Effector memory CD8-positive, alpha-beta T cell (primary cell): Measurements from ENCODE around the gene TCF12.

Source experiments
- ATAC-seq: fragments of 150-1000 bp; cut with Tn5 transposase; replicated peaks from 2 replicates; pipeline ENCODE4 v1.10.0; 2021; ENCODE audit warnings: mild to moderate bottlenecking, moderate library complexity
- DNase-seq, 3 experiments: peaks; one replicate each; pipeline ENCODE4 v3.0.0; 2021
- H3K27ac Mint-ChIP-seq, 2 donors: one replicate each; pipeline ENCODE4 v1.8.0; 2022; ENCODE audit warnings: mild to moderate bottlenecking in 2 of 2, mixed read lengths in 2 of 2, moderate library complexity in 2 of 2
- H3K27me3 Mint-ChIP-seq, 2 donors: one replicate each; pipeline ENCODE4 v1.8.0; 2022; ENCODE audit warnings: mixed read lengths in 2 of 2
- H3K36me3 Mint-ChIP-seq: one replicate; pipeline ENCODE4 v1.8.0; 2022; ENCODE audit warnings: mild to moderate bottlenecking, moderate library complexity, mixed read lengths; ENCODE audit not compliant: insufficient read depth
- H3K4me1 Mint-ChIP-seq, 2 donors: one replicate each; pipeline ENCODE4 v1.8.0; 2022; ENCODE audit warnings: low read depth in 2 of 2, mixed read lengths in 2 of 2
- H3K4me3 Mint-ChIP-seq, 2 donors: one replicate each; pipeline ENCODE4 v1.8.0; 2022; ENCODE audit warnings: mild to moderate bottlenecking in 2 of 2, mixed read lengths in 2 of 2, moderate library complexity in 2 of 2
- H3K9me3 Mint-ChIP-seq, 2 donors: one replicate each; pipeline ENCODE4 v1.8.0; 2022; ENCODE audit warnings: mixed read lengths in 2 of 2

TCF12 gene

DNA sequence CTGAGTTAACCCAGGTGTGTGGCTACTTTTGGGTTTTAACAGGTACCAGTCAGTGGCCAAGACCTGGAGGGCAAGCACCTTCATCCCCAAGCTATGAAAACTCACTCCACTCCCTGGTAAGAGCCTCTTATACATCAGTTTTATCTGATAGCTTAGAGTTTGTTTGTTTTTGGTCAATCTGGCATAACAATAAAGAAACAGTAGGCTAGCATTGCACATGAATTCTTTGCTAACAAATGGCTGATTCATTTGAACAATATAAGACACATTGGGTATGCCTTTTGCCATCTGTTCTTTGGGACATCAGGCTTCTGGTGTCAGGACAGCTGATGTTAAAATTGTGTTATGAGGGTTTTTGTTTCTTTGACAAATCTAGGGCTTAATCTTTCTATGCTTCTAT is 332.9 kb downstream of the TCF12 start:
- H3K4me1 Mint-ChIP-seq = peaks cover 0 to 4% of the 10 kb centered on the region in 2 donors
- H3K27ac Mint-ChIP-seq = no peak overlapping the region
- DNase-seq (no peak), ATAC-seq (no peak)
- H3K4me3 Mint-ChIP-seq = no peak overlapping the region
- no peaks in the 10 kb centered on the region for H3K9me3 Mint-ChIP-seq
- no peaks in the 10 kb centered on the region for H3K27me3 Mint-ChIP-seq
- H3K36me3 Mint-ChIP-seq = peaks cover 36% of the 10 kb centered on the region

- Mint-ChIP-seq H3K27me3 (no peaks in the 10 kb centered on the region), H3K4me3 (no peak overlapping the region), H3K9me3 (no peaks in the 10 kb centered on the region), H3K36me3 (peaks cover 36% of the 10 kb centered on the region), H3K27ac (no peak overlapping the region), H3K4me1 (peaks cover 0 to 4% of the 10 kb centered on the region in 2 donors)
- ATAC-seq (no peak), DNase-seq (no peak)
Measured at GRCh38 chr15:57251941-57252340, 333.5 kb downstream of the TCF12 start.

- no peak overlapping the region for H3K4me3 Mint-ChIP-seq
- H3K27me3 Mint-ChIP-seq = no peaks in the 10 kb centered on the region
- H3K27ac Mint-ChIP-seq = no peak overlapping the region
- no peaks in the 10 kb centered on the region for H3K9me3 Mint-ChIP-seq
- H3K4me1 Mint-ChIP-seq = peaks cover 0 to 4% of the 10 kb centered on the region in 2 donors
- peaks cover 28% of the 10 kb centered on the region for H3K36me3 Mint-ChIP-seq
- DNase-seq (no peak), ATAC-seq (no peak)
Measured at GRCh38 chr15:57253082-57253481, 334.6 kb downstream of the TCF12 start.

- peaks cover 28% of the 10 kb centered on the region for H3K36me3 Mint-ChIP-seq
- no peaks in the 10 kb centered on the region for H3K27me3 Mint-ChIP-seq
- peaks cover 0 to 4% of the 10 kb centered on the region in 2 donors for H3K4me1 Mint-ChIP-seq
Measured at GRCh38 chr15:57253500-57253899, 335.1 kb downstream of the TCF12 start.

DNA sequence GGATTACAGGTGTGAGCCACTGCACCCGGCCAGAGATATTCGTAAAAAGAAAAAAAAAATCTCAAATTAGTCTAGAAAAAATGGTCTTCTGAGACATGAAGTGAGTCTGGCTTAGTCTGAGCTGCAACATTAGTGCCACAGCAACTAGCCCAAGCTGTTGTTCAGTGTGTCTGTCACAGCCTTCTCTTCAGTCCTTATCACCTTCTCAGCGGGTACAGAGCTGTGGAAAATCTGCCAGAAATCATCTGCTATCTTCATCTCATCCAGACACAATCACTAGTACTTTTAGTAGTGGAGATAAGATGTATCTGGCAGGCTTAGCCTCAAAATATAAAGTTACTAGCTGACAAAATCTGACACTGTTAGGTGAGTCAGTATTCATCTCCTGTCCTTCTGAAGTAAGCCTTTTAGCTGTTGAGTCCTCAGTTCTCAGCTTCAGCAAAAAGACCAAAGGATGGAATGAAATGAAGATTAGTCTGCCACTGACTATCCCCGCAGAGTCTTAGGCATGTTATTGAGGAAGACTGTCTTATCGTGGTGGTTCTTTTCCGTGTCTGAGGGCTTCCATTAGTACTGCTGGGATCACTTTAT is 337.4 kb downstream of the TCF12 start:
- Mint-ChIP-seq H3K27me3 (no peaks in the 10 kb centered on the region), H3K36me3 (peaks cover 21% of the 10 kb centered on the region), H3K4me1 (peaks cover 0 to 4% of the 10 kb centered on the region in 2 donors), H3K4me3 (no peak overlapping the region), H3K9me3 (no peaks in the 10 kb centered on the region), H3K27ac (no peak overlapping the region)
- ATAC-seq (no peak), DNase-seq (no peak)

More at GRCh38 chr15:57253500-57253899, 335.1 kb downstream of the TCF12 start:
- Mint-ChIP-seq H3K4me3 (no peak overlapping the region), H3K9me3 (no peaks in the 10 kb centered on the region), H3K27ac (no peak overlapping the region)
- ATAC-seq (no peak), DNase-seq (no peak)

- H3K27ac Mint-ChIP-seq = no peak overlapping the region
- no peak overlapping the region for H3K4me3 Mint-ChIP-seq
- ATAC-seq (no peak), DNase-seq (no peak)
- H3K9me3 Mint-ChIP-seq = no peaks in the 10 kb centered on the region
- peaks cover 0 to 4% of the 10 kb centered on the region in 2 donors for H3K4me1 Mint-ChIP-seq
- no peaks in the 10 kb centered on the region for H3K27me3 Mint-ChIP-seq
- peaks cover 24% of the 10 kb centered on the region for H3K36me3 Mint-ChIP-seq
Measured at GRCh38 chr15:57256939-57257338, 338.5 kb downstream of the TCF12 start.

GRCh38 chr15:57259568-57260040 is 341.2 kb downstream of the TCF12 start:
- Mint-ChIP-seq H3K9me3 (no peaks in the 10 kb centered on the region), H3K36me3 (peaks cover 29% of the 10 kb centered on the region), H3K27me3 (no peaks in the 10 kb centered on the region), H3K4me3 (no peak overlapping the region), H3K27ac (no peak overlapping the region), H3K4me1 (peaks cover 0 to 4% of the 10 kb centered on the region in 2 donors)
- DNase-seq = no peak
- no peak for ATAC-seq

DNA sequence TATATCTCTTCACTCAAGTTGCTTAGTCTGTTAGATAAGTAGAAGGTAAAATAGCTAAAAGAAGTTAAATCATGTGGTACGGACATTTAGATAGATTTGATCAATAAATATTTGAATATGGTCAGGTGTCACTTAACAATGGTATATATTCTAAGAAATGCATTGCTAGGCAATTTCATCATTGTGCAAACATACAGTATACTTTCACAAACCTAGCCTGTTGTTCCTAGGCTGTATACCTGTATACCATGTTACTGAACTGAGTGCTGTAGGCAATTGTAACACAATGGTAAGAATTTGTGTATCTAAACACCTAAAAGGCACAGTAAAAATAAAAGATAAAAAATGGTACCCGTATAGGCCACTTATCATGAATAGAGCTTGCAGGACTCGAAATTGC is 345.1 kb downstream of the TCF12 start:
- DNase-seq = no peak

DNA sequence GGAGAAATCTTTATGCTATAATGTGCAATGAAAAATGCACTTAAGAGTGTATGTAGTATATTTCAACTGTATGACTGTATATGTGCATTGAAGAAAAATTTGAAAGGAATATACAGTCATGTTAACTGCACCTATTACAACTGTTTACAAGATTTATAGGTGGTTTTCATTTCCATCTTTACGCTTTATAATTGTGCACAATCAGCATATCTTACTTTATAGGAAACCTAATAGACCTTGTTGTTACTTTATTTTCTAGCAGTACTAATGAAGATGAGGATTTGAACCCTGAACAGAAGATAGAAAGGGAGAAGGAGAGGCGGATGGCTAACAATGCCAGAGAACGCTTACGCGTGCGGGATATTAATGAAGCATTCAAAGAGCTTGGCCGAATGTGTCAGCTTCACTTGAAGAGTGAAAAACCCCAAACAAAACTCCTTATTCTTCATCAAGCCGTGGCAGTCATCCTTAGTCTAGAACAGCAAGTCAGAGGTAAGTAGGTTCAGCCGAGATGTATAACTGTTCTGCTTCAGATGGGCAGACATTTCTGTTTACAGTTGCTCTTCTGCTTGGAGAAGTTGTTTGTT is 354.4 kb downstream of the TCF12 start:
- ATAC-seq = no peak
- Mint-ChIP-seq H3K4me3 (no peak overlapping the region), H3K27ac (peak overlapping the region in 1 of 2 donors; percentile 6), H3K27me3 (no peaks in the 10 kb centered on the region), H3K9me3 (no peaks in the 10 kb centered on the region), H3K36me3 (peaks cover 13% of the 10 kb centered on the region), H3K4me1 (peaks cover 7 to 18% of the 10 kb centered on the region in 2 donors)
- no peak for DNase-seq

More for the DNA sequence above, 345.1 kb downstream of the TCF12 start:
- no peak for ATAC-seq
- H3K36me3 Mint-ChIP-seq = peaks cover 28% of the 10 kb centered on the region
- H3K4me1 Mint-ChIP-seq = no peaks in the 10 kb centered on the region
- H3K4me3 Mint-ChIP-seq = no peak overlapping the region
- H3K27me3 Mint-ChIP-seq = no peaks in the 10 kb centered on the region
- H3K27ac Mint-ChIP-seq = no peak overlapping the region
- no peaks in the 10 kb centered on the region for H3K9me3 Mint-ChIP-seq

DNA sequence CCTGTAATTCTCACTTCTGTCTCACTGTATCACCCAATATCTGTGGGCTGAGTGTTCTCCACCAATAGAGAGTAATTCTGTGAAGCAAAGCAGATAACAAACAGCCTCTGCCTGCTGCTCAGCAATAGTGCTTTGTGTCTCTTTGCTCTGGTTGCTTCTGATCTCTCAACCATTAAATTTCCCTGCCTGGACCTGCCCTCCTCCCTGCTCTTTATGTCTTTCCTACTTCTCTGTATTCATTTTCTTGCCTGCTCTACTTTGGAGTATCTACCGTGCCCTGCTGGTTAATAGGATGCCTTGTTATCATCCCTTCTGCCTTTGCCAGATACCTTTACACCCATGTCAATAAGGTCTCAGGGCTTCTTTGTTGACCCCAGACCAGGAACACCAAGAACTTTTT is 355.0 kb downstream of the TCF12 start:
- H3K4me3 Mint-ChIP-seq = no peak overlapping the region
- H3K9me3 Mint-ChIP-seq = no peaks in the 10 kb centered on the region
- peaks cover 7 to 18% of the 10 kb centered on the region in 2 donors for H3K4me1 Mint-ChIP-seq
- no peaks in the 10 kb centered on the region for H3K27me3 Mint-ChIP-seq
- H3K36me3 Mint-ChIP-seq = peaks cover 13% of the 10 kb centered on the region
- DNase-seq = no peak
- no peak for ATAC-seq
- H3K27ac Mint-ChIP-seq = no peak overlapping the region

DNA sequence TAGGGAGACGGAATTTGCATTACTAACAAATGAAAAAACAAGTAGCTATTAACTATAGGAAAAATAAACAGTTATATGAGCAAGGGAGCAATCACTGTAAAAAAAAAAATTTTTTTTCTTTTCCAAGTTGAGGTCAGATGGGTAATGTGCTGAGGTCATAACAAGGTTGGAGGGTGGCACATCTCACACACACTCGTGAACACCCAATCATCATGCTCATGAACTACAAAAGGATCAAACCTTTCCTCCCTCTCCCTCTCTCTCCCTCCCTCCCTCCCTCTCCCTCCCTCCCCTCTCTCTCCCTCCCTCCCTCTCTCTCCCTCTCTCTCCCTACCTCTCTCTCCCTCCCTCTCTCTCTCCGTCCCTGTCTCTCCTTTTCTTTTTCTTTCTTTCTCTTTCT is 360.0 kb downstream of the TCF12 start:
- Mint-ChIP-seq H3K27ac (no peak overlapping the region), H3K9me3 (no peaks in the 10 kb centered on the region), H3K36me3 (peaks cover 37% of the 10 kb centered on the region), H3K4me3 (no peak overlapping the region), H3K27me3 (no peaks in the 10 kb centered on the region), H3K4me1 (peaks cover 3 to 5% of the 10 kb centered on the region in 2 donors)
- ATAC-seq (no peak), DNase-seq (no peak)

DNA sequence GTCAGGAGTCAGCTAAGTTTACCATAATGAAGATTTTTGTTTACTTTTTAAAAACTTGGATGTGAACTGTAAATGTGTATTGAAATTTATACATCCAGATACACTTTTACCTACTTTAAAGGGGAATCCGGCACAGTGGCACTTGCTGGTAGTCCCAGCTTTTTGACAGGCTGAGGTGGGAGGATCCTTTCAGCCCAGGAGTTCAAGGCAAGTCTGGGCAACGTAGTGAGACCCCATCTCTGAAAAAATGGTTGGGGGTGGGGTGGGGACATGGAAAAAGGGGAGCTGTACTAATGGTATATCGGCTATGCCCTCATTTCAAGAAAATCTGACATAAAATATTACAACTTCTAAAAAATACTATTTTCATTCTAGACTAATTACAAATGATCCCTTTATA is 362.0 kb downstream of the TCF12 start:
- Mint-ChIP-seq H3K27ac (no peak overlapping the region), H3K36me3 (peaks cover 42% of the 10 kb centered on the region), H3K4me1 (peaks cover 3 to 5% of the 10 kb centered on the region in 2 donors), H3K4me3 (no peak overlapping the region), H3K27me3 (no peaks in the 10 kb centered on the region), H3K9me3 (no peaks in the 10 kb centered on the region)
- ATAC-seq (no peak), DNase-seq (no peak)

- Mint-ChIP-seq H3K27me3 (no peaks in the 10 kb centered on the region), H3K36me3 (peaks cover 43% of the 10 kb centered on the region), H3K27ac (no peak overlapping the region), H3K9me3 (no peaks in the 10 kb centered on the region), H3K4me1 (peaks cover 3 to 5% of the 10 kb centered on the region in 2 donors), H3K4me3 (no peak overlapping the region)
- ATAC-seq = no peak
- no peak for DNase-seq
Measured at GRCh38 chr15:57281321-57281720, 362.9 kb downstream of the TCF12 start.

- Mint-ChIP-seq H3K27ac (no peak overlapping the region), H3K27me3 (no peaks in the 10 kb centered on the region), H3K4me3 (no peak overlapping the region), H3K4me1 (peaks cover 3 to 5% of the 10 kb centered on the region in 2 donors), H3K36me3 (peaks cover 43% of the 10 kb centered on the region), H3K9me3 (no peaks in the 10 kb centered on the region)
- ATAC-seq (no peak), DNase-seq (no peak)
Measured at GRCh38 chr15:57282686-57283085, 364.2 kb downstream of the TCF12 start.
